ENCODE data around the gene COL20A1. TPM values are rescaled to one million over a fixed set of nuclear protein-coding genes. Genes with fewer than 3 reads are reported as not detected.

Gene COL20A1
- total and polyA plus RNA-seq, 2 of the 13 experiments (the other 11 are each of a cell fraction or from before 2014, with no cell fraction given): not detected

DNA sequence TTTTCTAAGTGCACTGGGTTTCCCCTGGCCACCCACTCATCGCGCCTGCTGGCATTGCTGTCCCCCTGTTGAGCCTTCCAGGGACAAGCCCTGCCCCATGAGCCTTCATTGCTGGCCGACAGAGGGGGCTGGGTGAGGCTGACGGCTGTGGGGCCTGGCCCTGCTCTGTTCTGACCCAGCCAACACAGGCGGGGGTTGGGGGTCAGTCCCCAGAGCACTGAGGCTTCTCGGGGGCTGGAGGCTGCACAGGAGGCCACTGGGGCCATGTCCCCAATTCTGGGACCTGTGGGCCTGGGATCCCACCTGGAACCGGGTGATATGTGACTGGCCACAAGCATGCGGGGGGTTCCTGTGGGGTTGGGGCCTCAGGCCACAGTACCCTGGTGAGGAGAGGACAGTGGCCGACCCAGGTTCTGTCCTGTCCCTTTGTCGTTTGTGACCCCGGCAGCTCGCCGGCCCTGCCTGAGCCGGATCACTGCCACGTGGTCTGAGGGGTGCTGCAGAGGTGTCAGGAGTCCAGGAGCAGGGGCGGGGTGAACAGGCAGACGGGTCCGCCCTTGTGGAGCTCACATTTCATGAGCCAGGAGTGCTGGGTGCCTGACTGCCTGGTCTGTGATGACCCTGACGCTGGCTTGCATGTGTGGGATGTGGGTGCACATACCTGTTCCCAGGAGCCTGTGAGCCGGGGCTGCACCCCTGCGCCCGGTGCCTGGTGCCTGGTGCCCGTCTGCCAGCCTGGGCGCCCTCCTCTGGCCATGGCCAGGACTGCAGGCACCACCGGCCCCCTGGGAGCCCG is 2.1 kb upstream of the COL20A1 start (continued):
- TF ChIP-seq, protein P1, sequence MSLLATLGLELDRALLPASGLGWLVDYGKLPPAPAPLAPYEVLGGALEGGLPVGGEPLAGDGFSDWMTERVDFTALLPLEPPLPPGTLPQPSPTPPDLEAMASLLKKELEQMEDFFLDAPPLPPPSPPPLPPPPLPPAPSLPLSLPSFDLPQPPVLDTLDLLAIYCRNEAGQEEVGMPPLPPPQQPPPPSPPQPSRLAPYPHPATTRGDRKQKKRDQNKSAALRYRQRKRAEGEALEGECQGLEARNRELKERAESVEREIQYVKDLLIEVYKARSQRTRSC (CRISPR knock-in tag; IDR thresholded peaks at IDR 0.05; ENCODE audit: low read depth): no peak
- TF ChIP-seq, protein P2, sequence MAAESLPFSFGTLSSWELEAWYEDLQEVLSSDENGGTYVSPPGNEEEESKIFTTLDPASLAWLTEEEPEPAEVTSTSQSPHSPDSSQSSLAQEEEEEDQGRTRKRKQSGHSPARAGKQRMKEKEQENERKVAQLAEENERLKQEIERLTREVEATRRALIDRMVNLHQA (CRISPR knock-in tag; IDR thresholded peaks at IDR 0.05): no peak
- no peak for TF ChIP-seq ZNF530 (CRISPR knock-in tag; IDR thresholded peaks at IDR 0.05; ENCODE audit: low read depth)
- TF ChIP-seq CHD4 (IDR thresholded peaks at IDR 0.05; ENCODE audit: borderline replicate concordance, low read length): no peak
- peak; percentile 48; the same call in 1 of the 2 replicates for TF ChIP-seq ZNF225 (CRISPR knock-in tag; IDR thresholded peaks at IDR 0.05)
- no peak for TF ChIP-seq ZNF558 (CRISPR knock-in tag; IDR thresholded peaks at IDR 0.05; ENCODE audit: borderline replicate concordance)
- TF ChIP-seq ZFP36L2 (CRISPR knock-in tag; IDR thresholded peaks at IDR 0.05): no peak
- TF ChIP-seq ZNF296 (CRISPR knock-in tag; conservative IDR thresholded peaks at IDR 0.05): peak; percentile 67; the same call in 1 of the 2 replicates
- TF ChIP-seq, protein P3, sequence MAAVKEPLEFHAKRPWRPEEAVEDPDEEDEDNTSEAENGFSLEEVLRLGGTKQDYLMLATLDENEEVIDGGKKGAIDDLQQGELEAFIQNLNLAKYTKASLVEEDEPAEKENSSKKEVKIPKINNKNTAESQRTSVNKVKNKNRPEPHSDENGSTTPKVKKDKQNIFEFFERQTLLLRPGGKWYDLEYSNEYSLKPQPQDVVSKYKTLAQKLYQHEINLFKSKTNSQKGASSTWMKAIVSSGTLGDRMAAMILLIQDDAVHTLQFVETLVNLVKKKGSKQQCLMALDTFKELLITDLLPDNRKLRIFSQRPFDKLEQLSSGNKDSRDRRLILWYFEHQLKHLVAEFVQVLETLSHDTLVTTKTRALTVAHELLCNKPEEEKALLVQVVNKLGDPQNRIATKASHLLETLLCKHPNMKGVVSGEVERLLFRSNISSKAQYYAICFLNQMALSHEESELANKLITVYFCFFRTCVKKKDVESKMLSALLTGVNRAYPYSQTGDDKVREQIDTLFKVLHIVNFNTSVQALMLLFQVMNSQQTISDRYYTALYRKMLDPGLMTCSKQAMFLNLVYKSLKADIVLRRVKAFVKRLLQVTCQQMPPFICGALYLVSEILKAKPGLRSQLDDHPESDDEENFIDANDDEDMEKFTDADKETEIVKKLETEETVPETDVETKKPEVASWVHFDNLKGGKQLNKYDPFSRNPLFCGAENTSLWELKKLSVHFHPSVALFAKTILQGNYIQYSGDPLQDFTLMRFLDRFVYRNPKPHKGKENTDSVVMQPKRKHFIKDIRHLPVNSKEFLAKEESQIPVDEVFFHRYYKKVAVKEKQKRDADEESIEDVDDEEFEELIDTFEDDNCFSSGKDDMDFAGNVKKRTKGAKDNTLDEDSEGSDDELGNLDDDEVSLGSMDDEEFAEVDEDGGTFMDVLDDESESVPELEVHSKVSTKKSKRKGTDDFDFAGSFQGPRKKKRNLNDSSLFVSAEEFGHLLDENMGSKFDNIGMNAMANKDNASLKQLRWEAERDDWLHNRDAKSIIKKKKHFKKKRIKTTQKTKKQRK (IDR thresholded peaks at IDR 0.05; ENCODE audit: low read length): no peak
- no peak for TF ChIP-seq CENPX (CRISPR knock-in tag; IDR thresholded peaks at IDR 0.05)
- TF ChIP-seq NKX3-1 (CRISPR knock-in tag; IDR thresholded peaks at IDR 0.05): 0 out of 2 replicates have a peak, but pooled peaks have one; percentile 75
- TF ChIP-seq SP140L (CRISPR knock-in tag; IDR thresholded peaks at IDR 0.05; ENCODE audit: borderline replicate concordance): no peak
- no peak for TF ChIP-seq SETDB1 (CRISPR knock-in tag; IDR thresholded peaks at IDR 0.05; ENCODE audit: borderline replicate concordance)
- peak; percentile 94 for TF ChIP-seq AGO2 (optimal IDR thresholded peaks at IDR 0.05; ENCODE audit: low read depth, low read length)
- TF ChIP-seq GTF3A (CRISPR knock-in tag; conservative IDR thresholded peaks at IDR 0.05): no peak
- peak; percentile 55; the same call in 1 of the 2 replicates for TF ChIP-seq ZNF777 (CRISPR knock-in tag; IDR thresholded peaks at IDR 0.05)
- 0 out of 2 replicates have a peak, but pooled peaks have one; percentile 25 for TF ChIP-seq WIZ (CRISPR knock-in tag; IDR thresholded peaks at IDR 0.05)
- TF ChIP-seq ZBTB21 (CRISPR knock-in tag; IDR thresholded peaks at IDR 0.05): no peak
- TF ChIP-seq, protein P4, sequence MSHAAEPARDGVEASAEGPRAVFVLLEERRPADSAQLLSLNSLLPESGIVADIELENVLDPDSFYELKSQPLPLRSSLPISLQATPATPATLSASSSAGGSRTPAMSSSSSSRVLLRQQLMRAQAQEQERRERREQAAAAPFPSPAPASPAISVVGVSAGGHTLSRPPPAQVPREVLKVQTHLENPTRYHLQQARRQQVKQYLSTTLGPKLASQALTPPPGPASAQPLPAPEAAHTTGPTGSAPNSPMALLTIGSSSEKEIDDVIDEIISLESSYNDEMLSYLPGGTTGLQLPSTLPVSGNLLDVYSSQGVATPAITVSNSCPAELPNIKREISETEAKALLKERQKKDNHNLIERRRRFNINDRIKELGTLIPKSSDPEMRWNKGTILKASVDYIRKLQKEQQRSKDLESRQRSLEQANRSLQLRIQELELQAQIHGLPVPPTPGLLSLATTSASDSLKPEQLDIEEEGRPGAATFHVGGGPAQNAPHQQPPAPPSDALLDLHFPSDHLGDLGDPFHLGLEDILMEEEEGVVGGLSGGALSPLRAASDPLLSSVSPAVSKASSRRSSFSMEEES (CRISPR knock-in tag; IDR thresholded peaks at IDR 0.05): 0 out of 2 replicates have a peak, but pooled peaks have one; percentile 15
- no peak for TF ChIP-seq CENPT (CRISPR knock-in tag; IDR thresholded peaks at IDR 0.05; ENCODE audit: low read depth)
- TF ChIP-seq ZNF343 (CRISPR knock-in tag; IDR thresholded peaks at IDR 0.05): 0 out of 2 replicates have a peak, but pooled peaks have one; percentile 8
- no peak; the same call in 1 of the 2 replicates for TF ChIP-seq POLR2AphosphoS2 (IDR thresholded peaks at IDR 0.05; ENCODE audit: low read depth, low read length)
- TF ChIP-seq, protein P5, sequence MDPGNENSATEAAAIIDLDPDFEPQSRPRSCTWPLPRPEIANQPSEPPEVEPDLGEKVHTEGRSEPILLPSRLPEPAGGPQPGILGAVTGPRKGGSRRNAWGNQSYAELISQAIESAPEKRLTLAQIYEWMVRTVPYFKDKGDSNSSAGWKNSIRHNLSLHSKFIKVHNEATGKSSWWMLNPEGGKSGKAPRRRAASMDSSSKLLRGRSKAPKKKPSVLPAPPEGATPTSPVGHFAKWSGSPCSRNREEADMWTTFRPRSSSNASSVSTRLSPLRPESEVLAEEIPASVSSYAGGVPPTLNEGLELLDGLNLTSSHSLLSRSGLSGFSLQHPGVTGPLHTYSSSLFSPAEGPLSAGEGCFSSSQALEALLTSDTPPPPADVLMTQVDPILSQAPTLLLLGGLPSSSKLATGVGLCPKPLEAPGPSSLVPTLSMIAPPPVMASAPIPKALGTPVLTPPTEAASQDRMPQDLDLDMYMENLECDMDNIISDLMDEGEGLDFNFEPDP (CRISPR knock-in tag; conservative IDR thresholded peaks at IDR 0.05): no peak
